HCT116 (cell line): ENCODE data around the gene TWF2. TPM values are rescaled to one million over a fixed set of nuclear protein-coding genes. Genes with fewer than 3 reads are reported as not detected.

ENCODE experiments used
- ATAC-seq: fragments of 200-7000 bp; cut with Tn5 transposase; 2 replicates; pipeline ENCODE4 v1.9.1; 2020; ENCODE audit warnings: mild to moderate bottlenecking, moderate library complexity
- BruUV-seq: library from RNA; stranded (reverse); fragments of 400-500 nt; replicated peaks from 2 replicates; lab custom pipeline; 2021; lab: Mats Ljungman, UMichigan
- CTCF ChIA-PET: fragments of 300-600 bp; sonication (Branson Sonifier 250); formaldehyde crosslinking; loops from one replicate; lab custom pipeline; 2021; ENCODE audit warnings: antibody characterized with exemption; lab: Charles Lee
- POLR2A ChIA-PET: fragments of 300-600, 350-600 bp; sonication (Branson Sonifier 250); formaldehyde crosslinking; loops from one replicate; lab custom pipeline; 2021; ENCODE audit warnings: antibody characterized with exemption; lab: Charles Lee
- RAD21 ChIA-PET, 2 experiments: fragments of 300-600 bp; sonication (Branson Sonifier 250); formaldehyde crosslinking; loops; one replicate each; lab custom pipeline; 2023; ENCODE audit warnings: low total read pairs in 2 of 2; ENCODE audit not compliant: uncharacterized antibody in 2 of 2, unreplicated experiment in 2 of 2, low non-redundant PET in 1 of 2; lab: Charles Lee
- DNase-seq: peaks from one replicate; pipeline ENCODE4 v3.0.0-alpha.2; 2010; ENCODE audit warnings: low read depth, low spot score
- H2AFZ ChIP-seq: fragments of 200-600 bp; shearing (Covaris generic), sonication (generic); 2 replicates; pipeline ENCODE4 v1.6.1; 2017; ENCODE audit warnings: low read depth, mixed run types, mixed read lengths, antibody characterized with exemption, low read length; ENCODE audit not compliant: poor library complexity, severe bottlenecking
- H3K27ac ChIP-seq: 2 replicates; pipeline ENCODE4 v1.5.1; 2012; ENCODE audit warnings: low read depth, low read length
- H3K27me3 ChIP-seq: fragments of 200-600 bp; sonication (generic); 2 replicates; pipeline ENCODE4 v1.6.1; 2016; ENCODE audit warnings: mixed run types, low read length, mixed read lengths; ENCODE audit not compliant: insufficient read depth
- H3K36me3 ChIP-seq, 2 experiments: fragments of 200-500 bp in 1 of 2; fragments of 200-600 bp in 1 of 2; sonication (Bioruptor generic) in 1 of 2; sonication (generic) in 1 of 2; 2 replicates each; pipeline versions ENCODE4 v1.5.1 to v1.6.1; 2014 to 2016; ENCODE audit warnings: low read length in 2 of 2, inconsistent platforms in 1 of 2, mixed read lengths in 1 of 2, mixed run types in 1 of 2; ENCODE audit not compliant: insufficient read depth in 2 of 2, control insufficient read depth in 1 of 2
- H3K4me1 ChIP-seq, 2 experiments: fragments of 200-600 bp in 1 of 2; sonication (generic) in 1 of 2; 2 replicates each; pipeline versions ENCODE4 v1.5.1 to v1.6.1; 2012 to 2017; ENCODE audit warnings: low read length in 2 of 2, inconsistent platforms in 1 of 2, mild to moderate bottlenecking in 1 of 2, mixed read lengths in 1 of 2, mixed run types in 1 of 2, moderate library complexity in 1 of 2; ENCODE audit not compliant: insufficient read depth in 2 of 2, control insufficient read depth in 1 of 2
- H3K4me2 ChIP-seq: fragments of 200-600 bp; sonication (generic); 2 replicates; pipeline ENCODE4 v1.6.1; 2017; ENCODE audit warnings: mixed run types, low read length, mixed read lengths
- H3K4me3 ChIP-seq, 2 experiments: fragments of 200-600 bp in 1 of 2; sonication (generic) in 1 of 2; replicated peaks in 1 of 2; 2 replicates each; pipeline ENCODE4 v1.5.1; 2011 to 2016; ENCODE audit warnings: low read length in 2 of 2, control low read depth in 1 of 2, low read depth in 1 of 2, mild to moderate bottlenecking in 1 of 2, mixed read lengths in 1 of 2, mixed run types in 1 of 2
- H3K79me2 ChIP-seq: fragments of 200-600 bp; sonication (generic); 2 replicates; pipeline ENCODE4 v1.6.1; 2017; ENCODE audit warnings: mild to moderate bottlenecking, mixed run types, low read length, moderate library complexity, mixed read lengths; ENCODE audit not compliant: insufficient read depth
- H3K9ac ChIP-seq: fragments of 200-600 bp; sonication (generic); 2 replicates; pipeline ENCODE4 v1.6.1; 2016; ENCODE audit warnings: low read length, mixed read lengths
- H3K9me2 ChIP-seq: fragments of 200-600 bp; sonication (generic), shearing (Covaris generic); 2 replicates; pipeline ENCODE4 v1.6.1; 2017; ENCODE audit warnings: mixed run types, mild to moderate bottlenecking, moderate library complexity; ENCODE audit not compliant: insufficient read depth
- H3K9me3 ChIP-seq, 2 experiments: fragments of 200-500 bp in 1 of 2; fragments of 200-600 bp in 1 of 2; sonication (Bioruptor generic) in 1 of 2; sonication (generic) in 1 of 2; 2 replicates each; pipeline ENCODE4 v1.6.1; 2014 to 2017; ENCODE audit warnings: low read length in 2 of 2, mixed read lengths in 2 of 2, inconsistent platforms in 1 of 2, low read depth in 1 of 2, mild to moderate bottlenecking in 1 of 2, mixed run types in 1 of 2, moderate library complexity in 1 of 2; ENCODE audit not compliant: control insufficient read depth in 1 of 2, insufficient read depth in 1 of 2
- H4K20me1 ChIP-seq: fragments of 200-600 bp; sonication (generic), shearing (Covaris generic); 2 replicates; pipeline ENCODE4 v1.6.1; 2017; ENCODE audit warnings: mixed run types, mild to moderate bottlenecking, moderate library complexity; ENCODE audit not compliant: insufficient read depth
- CEBPB ChIP-seq: IDR thresholded peaks from 2 replicates; pipeline ENCODE4 v1.6.1; 2012; ENCODE audit warnings: low read depth
- CTCF ChIP-seq, 3 experiments: fragments of 200-600 bp in 1 of 3; sonication (generic) in 1 of 3; IDR thresholded peaks in 2 of 3; conservative IDR thresholded peaks in 1 of 3; 2 replicates each; pipeline ENCODE4 v1.5.1; 2012 to 2017; ENCODE audit warnings: low read depth in 2 of 3, low read length in 2 of 3, antibody characterized with exemption in 1 of 3, borderline replicate concordance in 1 of 3, control low read depth in 1 of 3, mild to moderate bottlenecking in 1 of 3, mixed read lengths in 1 of 3, mixed run types in 1 of 3, moderate library complexity in 1 of 3; ENCODE audit not compliant: insufficient read depth in 1 of 3
- ELF1 ChIP-seq: IDR thresholded peaks from 2 replicates; pipeline ENCODE4 v1.6.1; 2012; ENCODE audit warnings: low read depth, borderline replicate concordance
- FOSL1 ChIP-seq: IDR thresholded peaks from 2 replicates; pipeline ENCODE4 v1.6.1; 2012; ENCODE audit warnings: low read depth
- JUND ChIP-seq: IDR thresholded peaks from 2 replicates; pipeline ENCODE4 v1.6.1; 2012
- POLR2AphosphoS5 ChIP-seq: IDR thresholded peaks from 2 replicates; pipeline ENCODE4 v1.6.1; 2011; ENCODE audit warnings: mild to moderate bottlenecking, low read depth, low read length, moderate library complexity
- RAD21 ChIP-seq: IDR thresholded peaks from 2 replicates; pipeline ENCODE4 v1.6.1; 2012; ENCODE audit warnings: low read depth, mild to moderate bottlenecking
- REST ChIP-seq: IDR thresholded peaks from 2 replicates; pipeline ENCODE4 v1.6.1; 2012; ENCODE audit warnings: low read depth
- SP1 ChIP-seq: IDR thresholded peaks from 2 replicates; pipeline ENCODE4 v1.6.1; 2012; ENCODE audit warnings: low read depth
- TCF7L2 ChIP-seq: IDR thresholded peaks from 2 replicates; pipeline ENCODE4 v1.7.0; 2011; ENCODE audit warnings: borderline replicate concordance, inconsistent platforms; ENCODE audit not compliant: insufficient read depth, insufficient read length; ENCODE audit errors: extremely low read depth
- ZFX ChIP-seq: fragments of 450-650 bp; IDR thresholded peaks from 2 replicates; pipeline ENCODE4 v1.6.1; 2017
- ZNF274 ChIP-seq: fragments of 200-500 bp; sonication (Bioruptor generic); IDR thresholded peaks from 2 replicates; pipeline ENCODE4 v1.6.1; 2014; ENCODE audit warnings: mild to moderate bottlenecking, low read depth, low read length, inconsistent platforms
- intact Hi-C: fragments of 100-400 bp; cut with micrococcal nuclease; formaldehyde crosslinking; loops from 2 replicates; pipeline ENCODE4 v1.10.0; 2022
- total RNA-seq: library from RNA; stranded (reverse); gene quantifications from one replicate; pipeline ENCODE4 v1.2.1, GENCODE V29; 2021; ENCODE audit not compliant: unreplicated experiment

Gene TWF2
- total RNA-seq, 1 experiment from 2014 or later: 100 TPM

GRCh38 chr3:52253314-52254304, 14.7 kb upstream of the TWF2 start:
- H3K36me3 ChIP-seq: peaks cover 46 to 69% of the 10 kb centered on the region in 2 experiments
- POLR2A ChIA-PET: no interaction called here
- H3K4me3 ChIP-seq: no peak overlapping the region
- H2AFZ ChIP-seq: no peak overlapping the region
- TF ChIP-seq FOSL1 (no peak), POLR2AphosphoS5 (no peak), ZNF274 (no peak), CEBPB (no peak), CTCF (IDR thresholded peaks at IDR 0.05 in 2 of 3, conservative IDR thresholded peaks at IDR 0.05 in 1 of 3; ENCODE audit: borderline replicate concordance in 1 of 3, insufficient read depth in 1 of 3, low read depth in 2 of 3, low read length in 2 of 3) (no peak), SP1 (no peak), ZFX (no peak), ELF1 (no peak), REST (no peak), JUND (no peak), RAD21 (no peak), TCF7L2 (no peak)
- H3K27me3 ChIP-seq: no peaks in the 10 kb centered on the region
- no peaks in the 10 kb centered on the region for H4K20me1 ChIP-seq
- H3K27ac ChIP-seq: no peak overlapping the region; the same call in 1 of the 2 replicates
- H3K9ac ChIP-seq: no peak overlapping the region
- CTCF ChIA-PET: no interaction called here
- no TSS peak for BruUV-seq
- no peak overlapping the region for H3K4me2 ChIP-seq
- DNase-seq (no peak), ATAC-seq (no peak)
- H3K4me1 ChIP-seq: no peaks in the 10 kb centered on the region
- RAD21 ChIA-PET: no interaction called here
- H3K9me2 ChIP-seq: no peaks in the 10 kb centered on the region
- intact Hi-C loops: no loop called here
- no peaks in the 10 kb centered on the region for H3K9me3 ChIP-seq
- H3K79me2 ChIP-seq: peaks cover 20% of the 10 kb centered on the region
